DMS153 treated with DMSO at 0.1 percent for 48 hours (cell line): ENCODE measurements around the gene CYP2W1.
A peak's percentile ranks its signal among the peaks of the same experiment; 100 is the strongest.
"Not testable (repeated sequence)": the region's sequence is repeated elsewhere in the genome, so short reads cannot be mapped to it uniquely, and the experiment has no call there.

ENCODE experiments used
- DNase-seq: peaks from one replicate; lab custom pipeline; 2025; ENCODE audit not compliant: unreplicated experiment; lab: John Stamatoyannopoulos, UW

The CYP2W1 gene

GRCh38 chr7:1025743-1026581, 43.0 kb downstream of the CYP2W1 start:
- DNase-seq: peak; percentile 82

- DNase-seq: no peak
These were observed 43.8 kb downstream of the CYP2W1 start for GRCh38 chr7:1026721-1027161.

DNA sequence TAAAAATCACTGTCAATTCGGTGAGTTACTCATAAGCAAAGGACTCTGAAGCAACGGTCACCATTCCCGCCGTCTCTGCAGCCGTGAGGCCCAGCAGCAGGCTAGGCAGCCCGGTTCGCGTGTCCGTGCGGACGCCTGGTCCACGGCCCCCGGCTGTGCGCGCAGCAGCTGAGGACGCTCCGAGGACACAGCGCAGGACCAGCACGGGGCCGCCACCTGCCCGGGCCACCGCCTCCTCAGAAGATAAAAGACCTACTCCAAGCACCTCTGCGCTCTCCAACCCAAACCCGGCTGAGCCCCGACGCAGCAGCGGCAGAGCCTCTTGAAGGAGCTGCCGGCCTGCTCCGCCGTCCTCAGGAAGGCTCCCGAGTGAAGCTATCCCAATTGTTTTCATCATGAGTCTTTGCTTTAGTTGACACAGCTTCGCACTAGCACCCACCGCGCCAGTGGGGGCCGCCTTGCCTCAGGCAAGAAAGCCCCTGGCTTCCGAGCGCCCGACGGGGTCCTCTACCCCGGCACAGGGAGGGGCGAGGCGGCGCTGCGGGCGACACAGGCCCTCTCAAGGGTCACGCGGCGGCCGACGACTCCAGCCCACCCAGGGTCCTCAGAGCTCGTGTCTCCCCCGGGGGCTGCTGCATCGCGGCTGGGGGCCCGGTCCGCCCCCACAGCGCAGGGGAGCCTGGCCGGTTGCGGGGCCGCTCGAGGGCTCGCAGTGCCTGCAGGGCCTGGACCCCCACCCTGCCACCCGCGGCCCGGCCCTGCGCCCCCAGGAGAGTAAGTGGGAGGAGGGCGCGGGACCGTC, 44.5 kb downstream of the CYP2W1 start:
- DNase-seq: peak; percentile 31

- peak; percentile 77 for DNase-seq
These were observed 45.2 kb downstream of the CYP2W1 start for GRCh38 chr7:1028044-1028770.

DNA sequence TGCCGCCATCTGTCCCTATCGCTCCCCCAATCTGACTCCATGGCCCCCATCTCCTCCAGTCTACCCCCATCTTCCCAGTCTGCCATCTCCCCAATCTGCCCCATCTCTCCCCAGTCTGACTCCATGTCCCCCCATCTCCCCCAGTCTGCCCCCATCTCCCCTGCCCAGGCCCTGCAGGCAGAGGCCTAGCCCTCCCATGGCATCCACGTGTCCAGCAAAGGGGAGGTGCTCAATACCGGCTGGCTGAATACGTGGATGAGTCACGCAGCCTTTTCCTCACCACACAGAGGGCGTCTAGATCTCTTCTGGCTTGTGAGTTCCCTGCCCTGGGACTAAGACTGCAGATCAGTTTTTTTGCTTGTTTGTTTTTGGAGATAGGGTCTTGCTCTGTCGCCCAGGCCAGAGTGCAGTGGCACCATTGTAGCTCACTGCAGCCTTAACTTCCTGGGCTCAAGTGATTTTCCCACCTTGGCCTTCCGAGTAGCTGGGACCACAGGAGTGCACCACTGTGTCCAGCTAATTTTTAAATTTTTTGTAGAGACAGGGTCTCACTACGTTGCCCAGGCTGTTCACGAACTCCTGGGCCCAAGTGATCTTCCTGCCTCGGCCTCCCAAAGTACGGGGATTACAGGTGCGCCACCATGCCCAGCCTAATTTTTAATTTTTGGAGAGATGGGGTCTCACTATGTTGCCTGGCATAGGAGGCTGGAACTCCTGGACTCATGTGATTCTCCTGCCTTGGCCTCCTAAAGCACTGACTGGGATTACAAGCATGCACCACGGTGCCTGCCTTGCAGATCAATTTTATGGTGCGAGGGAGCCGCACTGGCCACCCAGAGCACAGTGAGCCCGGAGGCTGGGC, 46.0 kb downstream of the CYP2W1 start:
- DNase-seq: peak; percentile 69

- no peak for DNase-seq
These were observed 46.9 kb downstream of the CYP2W1 start for GRCh38 chr7:1029637-1030443.

DNA sequence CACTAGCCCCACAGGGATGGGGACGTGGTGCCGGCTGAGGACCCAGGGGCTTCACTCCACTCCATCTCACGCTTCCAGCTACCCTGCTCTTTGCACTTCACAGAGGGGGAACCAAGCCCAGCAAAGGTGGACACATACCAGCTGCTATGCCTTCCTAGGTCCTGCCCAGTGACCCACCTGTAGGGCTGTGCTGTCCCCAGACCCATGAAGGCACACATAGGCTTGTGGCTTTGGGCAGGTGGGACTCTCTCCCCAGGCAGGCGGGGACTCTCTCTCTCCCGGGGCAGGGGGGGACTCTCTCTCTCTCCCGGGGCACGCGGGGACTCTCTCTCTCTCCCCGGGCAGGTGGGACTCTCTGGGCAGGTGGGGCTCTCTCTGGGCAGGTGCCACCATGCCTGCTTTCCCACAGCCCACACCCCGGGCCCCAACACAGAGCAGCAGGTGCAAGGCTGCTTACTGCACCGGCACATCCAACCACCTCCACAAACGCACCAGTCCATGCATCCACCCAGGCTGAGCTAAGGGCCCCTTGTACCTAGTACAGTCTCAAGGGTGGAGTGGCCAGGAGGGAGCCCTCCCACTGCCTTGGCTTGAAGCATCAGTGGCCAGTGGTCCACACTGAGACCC, 47.6 kb downstream of the CYP2W1 start:
- no peak for DNase-seq

DNA sequence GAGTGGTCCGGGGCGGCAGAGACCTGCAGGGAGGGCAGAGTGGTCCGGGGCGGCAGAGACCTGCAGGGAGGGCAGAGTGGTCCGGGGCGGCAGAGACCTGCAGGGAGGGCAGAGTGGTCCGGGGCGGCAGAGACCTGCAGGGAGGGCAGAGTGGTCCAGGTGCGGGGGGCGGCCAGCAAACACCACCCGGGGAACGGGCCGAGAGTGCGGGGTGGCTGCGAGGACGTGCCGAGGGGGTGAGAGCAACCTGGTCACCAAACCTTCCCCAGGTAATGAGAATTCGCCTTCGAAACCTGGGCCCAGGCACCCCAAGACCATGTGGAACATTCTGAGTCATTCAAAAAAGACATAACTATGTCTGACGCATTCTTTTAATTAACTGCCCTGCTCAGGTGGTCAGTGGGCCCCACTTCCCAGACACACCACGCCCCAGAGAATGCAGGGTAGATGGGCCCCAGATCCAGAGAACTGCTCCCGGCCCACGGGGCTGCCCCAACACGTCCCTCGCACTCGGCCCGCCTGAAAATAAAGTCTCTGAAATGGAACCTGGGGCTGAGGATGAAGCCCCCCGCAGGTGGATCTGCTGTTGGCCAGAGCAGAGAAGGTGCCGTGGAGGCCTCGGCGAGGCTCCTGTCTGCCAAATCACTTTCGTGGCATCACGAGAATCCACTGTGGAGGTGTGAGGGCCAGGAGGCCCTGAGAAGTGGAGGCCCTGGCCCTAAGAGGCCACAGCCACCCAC, 48.9 kb downstream of the CYP2W1 start:
- no peak for DNase-seq

DNA sequence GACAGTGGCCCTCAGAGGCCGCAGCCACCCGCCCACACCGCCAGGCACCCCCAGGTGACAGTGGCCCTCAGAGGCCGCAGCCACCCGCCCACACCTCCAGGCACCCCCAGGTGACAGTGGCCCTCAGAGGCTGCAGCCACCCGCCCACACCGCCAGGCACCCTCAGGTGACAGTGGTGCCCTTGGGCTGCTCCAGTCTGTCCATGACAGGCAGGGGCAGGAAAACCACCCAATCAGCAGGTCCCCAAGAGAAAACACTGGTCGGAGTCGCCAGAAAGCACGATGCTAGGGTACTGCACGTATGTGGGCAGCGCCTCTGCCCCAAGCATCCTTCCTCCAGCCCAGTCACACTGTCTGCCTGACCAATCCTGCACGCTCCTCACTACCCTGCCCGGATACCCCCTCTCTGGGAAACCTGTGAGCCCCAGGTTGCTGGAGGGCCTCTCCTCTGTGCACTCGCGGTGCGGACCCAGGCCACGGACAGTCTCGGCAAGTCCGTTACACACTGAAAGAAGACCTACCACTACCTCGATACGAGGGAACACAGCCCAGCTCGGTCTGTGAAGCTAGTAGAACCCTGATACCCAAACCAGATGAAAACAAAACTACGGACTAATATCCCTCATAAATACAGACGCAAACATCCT, 49.7 kb downstream of the CYP2W1 start:
- no peak for DNase-seq

DNA sequence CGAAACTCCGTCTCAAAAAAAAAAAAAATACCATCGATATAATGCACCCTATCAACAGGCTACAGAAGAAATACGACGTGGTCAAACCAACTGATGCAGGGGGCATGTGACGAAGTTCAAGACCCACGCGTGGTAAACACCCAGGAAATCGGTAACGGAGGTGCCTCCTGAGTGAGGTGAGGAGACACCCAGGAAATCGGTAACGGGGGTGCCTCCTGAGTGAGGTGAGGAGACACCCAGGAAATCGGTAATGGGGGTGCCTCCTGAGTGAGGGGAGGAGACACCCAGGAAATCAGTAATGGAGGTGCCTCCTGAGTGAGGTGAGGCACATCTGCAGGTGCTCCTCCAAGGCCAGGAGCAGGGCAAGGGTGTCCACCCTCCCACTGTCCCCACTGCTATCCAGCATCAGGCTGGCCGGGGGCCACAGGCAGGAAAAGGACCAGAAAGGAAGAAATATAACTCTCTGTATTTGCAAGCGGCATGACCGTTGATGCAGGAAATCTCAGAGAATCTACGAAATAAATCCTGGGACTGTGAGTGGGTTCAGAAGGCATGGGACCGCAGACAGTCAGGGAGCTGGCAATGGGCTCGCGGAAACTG, 50.7 kb downstream of the CYP2W1 start:
- DNase-seq: no peak

DNA sequence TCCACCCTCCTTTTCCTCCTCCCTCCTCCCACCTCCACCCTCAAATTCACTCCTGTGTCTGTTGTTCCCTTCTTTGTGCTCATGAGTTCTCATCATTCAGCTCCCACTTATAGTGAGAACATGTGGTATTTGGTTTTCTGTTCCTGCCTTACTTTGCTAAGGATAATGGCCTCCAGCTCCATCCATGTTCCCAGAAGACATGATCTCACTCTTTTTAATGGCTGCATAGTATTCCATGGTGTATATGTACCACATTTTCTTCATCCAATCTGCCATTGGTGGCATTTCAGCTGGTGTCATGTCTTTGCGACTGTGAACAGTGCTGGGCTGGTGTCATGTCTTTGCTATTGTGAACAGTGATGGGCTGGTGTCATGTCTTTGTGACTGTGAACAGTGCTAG, 51.8 kb downstream of the CYP2W1 start:
- not testable (repeated sequence) for DNase-seq

DNA sequence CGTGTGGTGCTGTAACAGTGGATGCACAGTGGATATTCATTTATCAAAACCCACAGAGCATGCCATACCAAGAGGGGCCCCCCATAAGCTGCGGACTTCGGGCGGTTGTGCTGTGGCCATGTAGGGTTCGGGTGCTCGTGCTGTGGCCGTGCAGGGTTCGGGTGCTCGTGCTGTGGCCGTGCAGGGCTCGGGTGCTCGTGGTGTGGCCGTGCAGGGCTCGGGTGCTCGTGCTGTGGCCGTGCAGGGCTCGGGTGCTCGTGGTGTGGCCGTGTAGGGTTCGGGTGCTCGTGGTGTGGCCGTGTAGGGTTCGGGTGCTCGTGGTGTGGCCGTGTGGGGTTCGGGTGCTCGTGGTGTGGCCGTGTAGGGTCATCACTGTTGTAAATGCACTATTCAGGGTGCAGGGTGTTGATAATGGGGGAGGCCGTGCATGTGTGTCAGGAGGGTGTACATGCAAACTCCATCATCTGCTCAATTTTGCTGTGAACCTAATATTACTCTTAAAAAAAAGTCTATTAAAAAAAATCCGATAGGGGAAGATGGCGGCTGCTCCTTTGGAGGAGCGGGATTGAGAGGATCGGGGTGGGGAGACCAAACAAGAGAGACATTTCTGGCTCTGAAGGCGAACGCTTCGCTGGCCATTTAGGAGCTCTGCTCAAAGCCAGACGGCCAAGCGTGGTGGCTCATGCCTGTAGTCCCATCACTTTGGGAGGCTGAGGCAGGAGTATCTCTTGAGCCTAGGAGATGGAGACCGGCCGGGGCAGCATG, 53.4 kb downstream of the CYP2W1 start:
- not testable (repeated sequence) for DNase-seq
